Activated T-cell treated with anti-CD3 and anti-CD28 coated beads for 1 hour (primary cell): ENCODE results near the gene ALDH2.
"Not testable (repeated sequence)": the region's sequence is repeated elsewhere in the genome, so short reads cannot be mapped to it uniquely, and the experiment has no call there.

ENCODE experiments used
- DNase-seq: peaks from one replicate; pipeline ENCODE4 v3.0.0-alpha.2; 2020; ENCODE audit warnings: low read depth

Gene ALDH2

DNA sequence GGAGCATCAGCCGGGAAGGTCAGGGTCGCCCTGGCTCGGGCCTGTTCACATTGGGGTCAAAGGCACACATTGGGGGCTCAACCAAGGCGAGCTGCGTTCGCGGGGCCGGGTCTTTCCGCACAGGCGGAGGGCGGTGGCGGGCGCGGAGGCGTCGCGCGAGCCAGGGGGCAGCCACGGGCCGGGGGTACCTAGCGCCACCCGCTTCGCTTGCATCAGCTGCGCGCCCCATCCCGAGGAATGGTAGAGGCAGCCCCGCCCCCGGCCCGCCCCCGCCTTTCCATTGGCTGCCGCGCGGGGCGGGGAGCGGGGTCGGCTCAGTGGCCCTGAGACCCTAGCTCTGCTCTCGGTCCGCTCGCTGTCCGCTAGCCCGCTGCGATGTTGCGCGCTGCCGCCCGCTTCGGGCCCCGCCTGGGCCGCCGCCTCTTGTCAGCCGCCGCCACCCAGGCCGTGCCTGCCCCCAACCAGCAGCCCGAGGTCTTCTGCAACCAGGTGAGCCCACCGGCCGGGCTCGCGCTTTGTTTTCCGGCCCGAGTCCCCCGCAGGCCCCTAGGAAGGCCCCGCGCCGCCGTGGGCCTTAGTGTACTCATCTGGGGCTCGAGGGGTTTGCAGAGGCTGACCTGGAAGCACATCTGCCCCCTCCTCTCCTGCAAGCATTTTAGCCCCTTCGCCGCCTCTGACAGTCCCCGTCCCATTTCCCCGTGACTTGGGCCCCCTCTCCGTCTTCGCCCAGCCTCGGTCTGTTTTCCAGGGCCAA is at the start of gene ALDH2:
TSS of gene ALDH2 (plus strand) at position 326 of the 754 bp plus-strand sequence. CDS start at position 376, 50 bp downstream.
- DNase-seq, result peak; percentile 11

DNA sequence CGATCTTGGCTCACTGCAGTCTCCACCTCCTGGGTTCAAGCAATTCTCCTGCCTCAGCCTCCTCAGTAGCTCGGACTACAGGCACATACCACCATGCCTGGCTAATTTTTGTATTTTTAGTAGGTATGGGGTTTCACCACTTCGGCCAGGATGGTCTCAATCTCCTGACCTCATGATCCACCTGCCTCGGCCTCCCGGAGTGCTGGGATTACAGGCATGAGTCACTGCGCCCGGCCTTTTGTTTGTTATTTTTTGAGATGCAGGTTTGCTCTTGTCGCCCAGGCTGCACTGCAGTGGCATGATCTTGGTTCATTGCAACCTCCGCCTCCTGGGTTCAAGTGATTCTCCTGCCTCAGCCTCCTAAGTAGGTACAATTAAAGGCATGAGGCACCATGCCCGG is 47.4 kb upstream of the ALDH2 start:
- DNase-seq, result not testable (repeated sequence)

DNA sequence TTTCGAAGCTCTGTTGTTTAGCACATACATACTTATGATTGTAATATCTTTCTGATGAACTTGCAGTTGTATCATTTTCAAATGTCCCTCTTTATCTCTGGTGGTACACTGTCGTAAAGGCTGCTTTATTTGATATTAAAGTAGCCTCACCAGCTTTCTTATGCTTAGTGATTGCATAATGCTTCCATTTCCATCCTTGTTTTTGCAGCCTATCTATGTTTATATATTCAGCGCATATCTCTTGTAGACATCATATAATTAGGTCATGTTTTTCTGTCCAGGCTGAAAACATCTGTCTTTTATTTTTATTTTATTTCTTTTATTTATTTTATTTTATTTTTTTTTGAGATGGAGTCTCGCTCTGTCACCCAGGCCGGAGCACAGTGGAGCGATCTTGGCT is 46.3 kb upstream of the ALDH2 start:
- DNase-seq, result no peak

DNA sequence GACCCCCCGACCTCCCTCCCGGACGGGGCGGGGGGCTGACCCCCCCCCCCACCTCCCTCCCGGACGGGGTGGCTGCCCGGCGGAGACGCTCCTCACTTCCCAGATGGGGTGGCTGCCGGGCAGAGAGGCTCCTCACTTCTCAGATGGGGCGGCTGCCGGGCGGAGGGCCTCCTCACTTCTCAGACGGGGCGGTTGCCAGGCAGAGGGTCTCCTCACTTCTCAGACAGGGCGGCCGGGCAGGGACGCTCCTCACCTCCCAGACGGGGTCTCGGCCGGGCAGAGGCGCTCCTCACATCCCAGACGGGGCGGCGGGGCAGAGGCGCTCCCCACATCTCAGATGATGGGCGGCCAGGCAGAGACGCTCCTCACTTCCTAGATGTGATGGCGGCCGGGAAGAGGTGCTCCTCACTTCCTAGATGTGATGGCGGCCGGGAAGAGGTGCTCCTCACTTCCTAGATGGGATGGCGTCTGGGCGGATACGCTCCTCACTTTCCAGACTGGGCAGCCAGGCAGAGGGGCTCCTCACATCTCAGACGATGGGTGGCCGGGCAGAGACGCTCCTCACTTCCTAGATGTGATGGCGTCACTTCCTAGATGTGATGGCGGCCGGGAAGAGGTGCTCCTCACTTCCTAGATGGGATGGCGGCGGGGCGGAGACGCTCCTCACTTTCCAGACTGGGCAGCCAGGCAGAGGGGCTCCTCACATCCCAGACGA is 42.9 kb upstream of the ALDH2 start:
- not testable (repeated sequence) for DNase-seq

DNA sequence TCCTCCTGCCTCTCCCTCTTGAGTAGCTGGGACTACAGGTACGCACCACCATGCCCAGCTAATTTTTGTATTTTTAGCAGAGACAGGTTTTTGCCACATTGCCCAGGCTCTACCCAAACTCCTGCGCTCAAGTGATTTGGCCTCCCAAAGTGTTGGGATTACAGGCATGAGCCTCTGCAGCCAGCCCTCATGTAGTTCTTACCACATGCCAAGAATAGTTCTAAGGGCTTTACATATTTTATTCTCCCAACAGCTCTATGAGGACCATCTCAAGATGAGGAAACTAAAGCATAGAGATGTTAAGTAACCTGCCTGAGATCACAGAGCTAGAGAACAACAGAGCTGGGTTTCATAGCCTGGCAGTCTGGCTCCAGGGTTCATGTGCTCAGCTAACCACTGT is 37.9 kb upstream of the ALDH2 start:
- no peak for DNase-seq

DNA sequence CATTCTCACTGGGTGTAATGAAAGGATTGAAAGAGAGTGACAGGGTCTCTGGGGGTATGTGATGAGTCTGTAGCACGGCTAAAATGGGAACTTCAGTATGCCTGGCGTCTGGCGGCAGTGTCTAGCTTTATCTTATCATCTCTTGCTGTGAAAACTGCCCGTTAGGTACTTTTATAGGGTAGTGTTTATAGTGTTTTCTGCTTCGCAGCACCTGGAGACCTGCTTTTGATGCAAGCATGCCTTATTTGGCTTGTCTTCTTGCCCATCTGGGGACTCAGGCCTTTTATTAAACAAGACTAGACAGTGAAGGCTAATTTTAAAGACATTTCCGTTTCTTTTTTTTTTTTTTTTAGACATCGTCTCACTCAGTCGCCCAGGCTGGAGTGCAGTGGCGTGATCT is 36.3 kb upstream of the ALDH2 start:
- no peak for DNase-seq

DNA sequence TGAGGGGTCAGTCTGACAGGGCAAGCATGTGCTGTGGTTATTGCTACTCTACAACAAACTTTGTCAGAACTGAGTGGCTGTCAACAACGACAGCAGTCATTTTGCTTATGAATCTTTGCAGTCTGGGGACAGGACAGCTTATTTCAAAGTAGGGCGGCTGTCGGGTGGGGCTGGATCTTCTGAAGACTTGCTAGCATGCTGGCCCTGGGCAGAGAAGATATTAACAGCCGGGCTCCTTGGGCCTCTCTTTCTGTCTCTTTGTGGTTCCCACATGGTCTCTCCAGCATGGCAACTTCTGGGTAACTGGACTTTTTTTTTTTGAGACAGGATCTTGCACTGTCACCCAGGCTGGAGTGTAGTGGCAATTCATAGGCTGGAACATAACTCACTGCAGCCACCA is 33.9 kb upstream of the ALDH2 start:
- no peak for DNase-seq

DNA sequence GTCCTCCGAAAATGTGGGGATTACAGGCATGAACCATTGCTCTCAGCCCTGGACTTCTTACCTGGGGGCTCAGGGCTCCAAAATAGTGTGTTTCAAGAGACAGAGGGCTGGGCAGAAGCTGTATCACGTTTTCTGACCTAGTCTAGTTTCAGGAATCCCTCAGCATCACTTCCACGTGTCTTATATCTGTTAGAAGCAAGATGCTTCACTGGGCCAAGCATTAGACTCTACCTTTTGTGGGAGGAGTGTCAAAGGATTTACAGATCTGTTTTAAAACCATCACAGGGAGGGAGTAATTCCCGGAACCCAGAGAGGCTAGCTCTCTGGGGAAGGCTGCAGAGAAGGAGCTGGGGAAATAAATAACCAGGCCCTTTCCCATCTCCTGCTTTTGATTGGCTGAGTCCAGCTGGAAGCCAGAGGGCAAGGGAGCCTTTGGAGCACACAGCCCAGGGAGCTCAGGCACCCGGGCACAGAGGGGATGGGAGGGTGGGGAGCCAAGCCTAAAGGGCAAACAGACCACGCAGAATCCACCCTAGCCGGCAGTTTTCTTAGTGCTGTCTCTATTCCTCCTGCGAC is 33.3 kb upstream of the ALDH2 start:
- no peak for DNase-seq

DNA sequence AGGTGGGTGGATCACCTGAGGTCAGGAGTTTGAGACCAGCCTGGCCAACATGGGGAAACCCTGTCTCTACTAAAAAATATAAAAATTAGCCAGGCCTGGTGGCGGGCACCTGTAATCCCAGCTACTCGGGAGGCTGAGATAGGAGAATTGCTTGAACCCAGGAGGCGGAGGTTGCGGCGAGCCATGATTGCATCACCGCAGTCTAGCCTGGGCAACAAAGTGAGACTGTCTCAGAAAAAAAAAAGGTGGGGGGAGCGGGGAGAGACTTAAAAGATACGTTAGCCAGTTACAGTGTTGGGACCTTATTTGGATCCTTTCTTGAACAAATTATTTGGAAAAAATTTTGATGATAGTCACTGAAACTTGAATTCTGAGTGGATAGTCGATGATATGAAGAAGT is 27.2 kb upstream of the ALDH2 start:
- not testable (repeated sequence) for DNase-seq

DNA sequence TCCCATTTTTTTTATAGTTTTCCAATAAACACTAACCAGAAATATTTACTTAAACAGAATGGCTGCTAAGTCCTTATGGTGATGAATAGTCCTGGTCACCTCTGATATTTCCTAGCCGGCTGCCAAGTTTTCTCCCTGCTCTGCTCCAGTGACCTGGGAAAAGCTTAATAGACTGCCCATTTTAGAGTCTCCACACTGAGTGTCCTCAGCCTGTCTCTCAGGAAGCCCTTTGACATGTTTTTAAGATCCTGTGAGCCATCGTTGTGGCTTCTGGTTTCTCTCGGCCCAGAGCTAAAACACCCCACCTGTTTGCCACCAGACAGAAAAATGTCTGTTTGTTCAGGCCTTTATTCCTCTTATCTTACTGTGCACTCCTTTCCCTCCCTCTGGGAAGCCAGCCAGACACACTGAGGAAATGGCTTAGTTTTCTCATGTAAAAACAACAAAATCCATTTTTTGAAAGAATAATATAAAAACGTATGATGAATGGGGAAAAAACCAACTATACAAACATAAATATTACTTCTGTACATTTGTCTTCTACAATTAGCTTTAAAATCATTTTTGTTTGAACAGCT is 25.4 kb upstream of the ALDH2 start:
- DNase-seq, result no peak

DNA sequence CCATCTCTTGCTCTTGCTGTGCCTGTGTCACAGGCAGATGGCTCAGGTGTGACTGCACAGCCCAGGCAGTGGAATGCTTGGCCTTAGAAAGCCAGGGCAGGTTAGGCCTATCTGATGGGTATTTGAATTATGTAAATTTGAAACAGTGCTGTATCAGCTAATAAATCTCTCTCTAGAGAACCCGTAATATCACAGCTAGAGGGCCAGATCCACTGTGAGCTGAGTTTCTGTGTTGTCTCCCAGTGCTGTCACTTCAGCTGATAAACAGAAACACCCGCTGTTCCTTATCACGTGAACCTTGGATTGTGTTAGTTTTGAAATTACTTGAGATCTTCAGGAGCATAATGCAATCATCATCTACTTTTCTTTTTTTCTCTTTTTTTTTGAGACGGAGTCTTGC is 21.5 kb upstream of the ALDH2 start:
- DNase-seq, result no peak

DNA sequence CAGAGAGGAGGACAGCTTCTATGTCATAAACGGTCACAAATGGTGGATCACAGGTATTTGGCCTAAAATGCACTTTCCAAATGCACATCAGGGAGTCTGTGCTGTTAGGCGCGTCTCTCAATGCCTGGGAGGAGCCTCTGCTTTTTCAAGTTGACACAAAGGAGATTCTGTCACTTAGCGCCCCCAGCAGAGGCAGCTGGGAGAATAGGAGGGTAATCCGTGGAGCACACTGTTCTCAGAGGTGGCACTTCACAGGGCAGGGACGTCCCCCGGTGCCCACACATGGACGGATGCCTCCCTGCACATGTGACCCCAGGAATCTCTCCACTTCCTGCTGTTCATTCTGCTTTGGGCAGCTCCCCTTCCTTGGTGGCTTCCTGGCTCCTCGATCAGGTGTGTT is 19.4 kb upstream of the ALDH2 start:
- DNase-seq, result no peak

DNA sequence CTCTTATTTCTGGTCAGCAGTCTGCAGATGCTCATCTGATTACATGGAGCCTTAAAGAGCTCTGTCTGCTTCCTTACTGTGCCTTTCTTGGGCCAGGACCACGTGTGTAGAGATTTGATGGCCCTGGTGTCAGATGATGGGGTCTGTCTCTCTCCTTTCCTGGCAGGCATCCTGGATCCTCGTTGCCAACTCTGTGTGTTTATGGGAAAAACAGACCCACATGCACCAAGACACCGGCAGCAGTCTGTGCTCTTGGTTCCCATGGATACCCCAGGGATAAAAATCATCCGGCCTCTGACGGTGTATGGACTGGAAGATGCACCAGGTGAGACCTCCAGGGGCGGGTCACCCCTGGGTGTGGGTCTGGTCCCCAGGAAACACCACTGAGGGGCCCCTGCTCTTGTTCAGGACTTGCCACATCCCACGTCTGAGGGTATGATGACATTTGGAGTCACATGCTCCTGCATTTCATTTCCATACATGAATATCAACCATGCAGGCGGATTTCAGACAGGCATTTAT is 18.5 kb upstream of the ALDH2 start:
- DNase-seq, result no peak

DNA sequence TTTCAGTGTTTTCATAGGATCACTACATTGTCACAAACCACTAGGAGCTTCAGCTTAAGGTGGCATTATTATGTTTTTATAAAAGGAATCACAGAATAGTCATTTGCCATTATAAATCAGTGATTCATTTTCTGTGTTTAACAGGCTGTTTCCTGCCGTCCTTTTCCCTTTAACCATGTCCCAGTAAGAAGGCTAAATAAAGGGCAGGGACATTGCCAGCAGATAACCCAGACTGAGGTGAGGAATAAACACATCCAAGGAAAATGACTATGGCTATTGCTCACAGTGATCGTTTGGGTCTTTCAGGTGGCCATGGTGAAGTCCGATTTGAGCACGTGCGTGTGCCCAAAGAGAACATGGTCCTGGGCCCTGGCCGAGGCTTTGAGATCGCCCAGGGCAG is 17.9 kb upstream of the ALDH2 start:
- no peak for DNase-seq

DNA sequence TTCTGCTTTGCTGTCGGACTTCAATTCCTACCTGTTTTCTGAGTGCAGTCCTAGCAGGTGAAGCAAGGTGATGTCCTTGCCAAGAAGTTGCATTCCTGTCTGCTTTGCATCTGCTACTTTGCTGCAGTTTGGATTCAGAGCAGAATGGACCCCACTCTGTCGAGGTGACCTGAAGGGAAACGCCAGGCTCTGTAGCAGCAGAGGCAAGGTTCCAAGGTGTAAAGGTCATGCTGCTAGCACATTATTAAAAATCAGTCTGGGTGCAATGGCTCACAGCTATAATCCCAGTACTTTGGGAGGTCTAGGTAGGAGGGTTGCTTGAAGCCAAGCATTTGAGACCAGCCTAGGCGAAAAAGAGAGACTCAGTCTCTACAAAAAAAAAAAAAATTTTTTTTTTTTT is 17.3 kb upstream of the ALDH2 start:
- no peak for DNase-seq

DNA sequence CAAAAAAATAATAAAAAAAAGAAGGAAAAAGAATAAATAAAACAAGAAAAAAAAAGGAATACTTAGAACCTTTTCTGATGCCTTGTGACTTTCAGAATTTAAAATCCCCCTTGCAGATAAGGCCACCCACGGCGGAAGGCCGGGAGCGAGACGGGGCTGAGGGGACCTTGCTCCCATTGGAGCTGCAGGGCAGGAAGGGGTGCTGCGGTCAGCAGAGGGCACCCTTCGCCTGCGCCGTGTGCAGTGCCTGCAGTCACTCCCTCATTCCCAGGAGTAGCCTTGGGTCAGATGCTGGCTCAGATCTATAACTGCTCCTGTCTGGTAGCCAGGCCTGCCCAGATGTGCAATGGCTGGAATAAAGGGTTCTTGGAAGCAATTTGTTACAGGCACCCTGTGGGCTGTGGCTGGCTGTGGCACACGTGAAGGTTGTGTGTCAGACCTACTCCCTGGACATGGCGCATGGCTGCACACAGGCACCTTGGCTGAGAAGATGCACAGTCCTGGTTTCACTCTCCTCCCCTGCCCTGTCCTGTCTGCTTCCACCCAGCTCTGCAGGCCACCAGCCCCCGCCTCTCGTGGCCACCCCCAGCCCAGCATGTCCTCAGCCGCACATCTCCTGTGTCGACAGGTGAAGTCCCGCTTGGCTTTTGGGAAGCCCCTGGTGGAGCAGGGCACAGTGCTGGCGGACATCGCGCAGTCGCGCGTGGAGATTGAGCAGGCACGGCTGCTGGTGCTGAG is 13.4 kb upstream of the ALDH2 start:
- no peak for DNase-seq

DNA sequence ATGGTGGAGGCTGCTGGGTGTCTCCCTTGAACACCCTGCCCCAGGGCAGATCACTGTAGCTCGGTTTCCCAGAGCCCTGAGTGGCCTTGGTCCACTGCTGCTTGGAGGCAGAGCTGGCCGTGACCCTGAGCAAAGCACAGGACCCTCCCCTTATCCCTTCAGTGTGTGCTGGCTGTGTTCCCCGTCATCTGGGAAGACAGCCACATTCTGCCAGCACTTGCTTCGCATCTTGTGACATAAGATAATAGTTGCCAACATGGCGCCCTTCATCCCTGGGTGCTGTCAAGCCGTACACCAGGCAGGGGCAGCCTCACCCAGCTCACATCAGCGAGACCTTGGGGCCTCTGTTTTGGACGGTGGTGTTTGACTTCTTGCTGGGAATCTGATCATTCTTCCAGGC is 12.1 kb upstream of the ALDH2 start:
- no peak for DNase-seq

DNA sequence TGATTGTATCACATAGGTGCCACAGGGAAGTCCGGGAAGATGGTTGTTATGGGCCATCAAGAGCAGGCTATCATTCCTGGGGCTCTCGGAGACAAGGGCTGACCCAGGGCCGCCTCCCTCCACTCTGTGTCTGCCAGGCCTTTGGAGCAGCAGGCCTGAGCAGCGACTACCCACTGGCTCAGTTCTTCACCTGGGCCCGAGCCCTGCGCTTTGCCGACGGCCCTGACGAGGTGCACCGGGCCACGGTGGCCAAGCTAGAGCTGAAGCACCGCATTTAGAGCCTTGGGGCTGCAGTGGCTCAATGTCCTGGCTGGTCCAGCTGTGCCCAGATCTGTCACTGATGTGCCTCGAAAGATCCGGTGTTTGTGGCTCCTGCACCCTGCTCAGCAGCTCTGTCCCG is 10.5 kb upstream of the ALDH2 start:
- no peak for DNase-seq

DNA sequence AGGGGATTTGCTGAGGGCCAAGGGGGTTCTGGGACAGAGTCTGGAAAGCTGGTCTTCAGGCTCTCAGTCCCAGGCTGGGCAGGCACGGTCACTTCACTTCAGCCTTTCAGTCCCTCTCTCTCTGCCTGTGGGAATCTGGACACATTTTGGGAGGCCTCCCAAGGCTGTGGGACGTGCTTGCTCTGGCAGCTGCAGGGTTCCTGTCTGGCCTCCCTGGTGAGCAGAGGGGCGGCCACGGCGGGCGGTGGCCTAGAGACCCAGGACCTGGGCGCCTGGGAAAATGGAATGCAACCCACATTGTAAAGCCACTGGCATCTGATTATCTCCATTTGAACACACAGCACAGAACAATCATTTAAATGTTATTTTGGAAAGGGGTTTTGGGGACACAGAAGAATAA is 10.1 kb upstream of the ALDH2 start:
- no peak for DNase-seq

DNA sequence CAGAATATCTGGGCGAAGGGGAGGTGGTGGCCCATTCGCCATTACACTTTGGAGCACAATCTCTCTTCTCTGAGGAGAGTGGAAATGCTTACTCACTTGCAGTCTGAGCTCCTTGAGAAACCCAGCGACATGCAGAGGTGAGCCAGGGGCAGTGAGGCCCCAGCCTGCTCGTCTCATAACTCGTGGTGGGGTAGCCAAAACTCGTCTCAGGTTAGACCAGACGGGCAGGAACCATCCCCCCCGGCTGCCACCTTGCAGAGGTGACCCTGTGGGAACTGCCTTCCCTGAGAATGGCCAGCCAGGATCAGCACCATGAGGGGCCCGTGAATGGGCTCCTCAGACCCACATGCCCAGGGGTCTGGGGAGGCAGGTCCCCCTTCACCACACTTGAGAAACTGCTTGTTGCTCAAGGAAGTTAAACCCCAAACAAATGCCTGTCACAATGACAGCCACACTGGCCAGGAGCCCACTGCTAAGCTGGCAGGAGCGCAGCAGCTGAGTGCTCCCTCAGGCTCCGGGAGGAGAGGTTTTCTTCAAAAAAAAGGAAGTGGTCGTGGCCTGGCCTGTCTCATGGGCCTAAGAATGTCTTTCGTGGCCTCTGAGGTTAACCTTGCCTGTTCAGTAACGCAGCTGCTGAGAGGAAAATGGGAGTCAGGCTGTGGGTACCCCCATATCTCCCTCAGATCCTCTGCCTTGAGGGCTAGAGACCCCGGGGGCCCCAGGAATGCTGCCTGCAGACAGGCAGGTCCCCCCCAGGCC is 9.2 kb upstream of the ALDH2 start:
- no peak for DNase-seq

DNA sequence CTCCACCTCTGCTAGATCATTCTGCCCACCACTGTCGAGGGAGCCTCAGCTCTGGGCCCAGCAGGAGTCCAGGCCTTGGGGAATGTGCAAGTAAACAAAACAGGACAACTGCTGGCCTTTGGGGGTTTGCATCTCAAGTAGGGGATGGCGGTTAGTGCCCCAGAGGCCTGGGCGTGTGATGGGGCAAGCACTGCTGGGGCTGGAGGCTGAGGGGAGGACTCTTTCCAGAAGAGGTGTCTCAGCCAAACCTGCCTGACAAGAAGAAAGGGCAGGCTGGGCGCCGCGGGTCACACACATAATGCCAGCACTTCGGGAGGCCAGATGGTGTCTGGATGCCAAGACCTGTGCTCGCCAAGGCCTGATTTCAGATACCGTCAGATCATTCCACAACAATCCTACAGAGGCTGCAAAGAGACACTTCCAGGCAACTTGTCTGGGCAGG is 8.6 kb upstream of the ALDH2 start:
- DNase-seq, result no peak
